ENCODE results near the gene IL9R.
"Not testable (repeated sequence)": the region's sequence is repeated elsewhere in the genome, so short reads cannot be mapped to it uniquely, and the experiment has no call there.

Gene IL9R, protein sequence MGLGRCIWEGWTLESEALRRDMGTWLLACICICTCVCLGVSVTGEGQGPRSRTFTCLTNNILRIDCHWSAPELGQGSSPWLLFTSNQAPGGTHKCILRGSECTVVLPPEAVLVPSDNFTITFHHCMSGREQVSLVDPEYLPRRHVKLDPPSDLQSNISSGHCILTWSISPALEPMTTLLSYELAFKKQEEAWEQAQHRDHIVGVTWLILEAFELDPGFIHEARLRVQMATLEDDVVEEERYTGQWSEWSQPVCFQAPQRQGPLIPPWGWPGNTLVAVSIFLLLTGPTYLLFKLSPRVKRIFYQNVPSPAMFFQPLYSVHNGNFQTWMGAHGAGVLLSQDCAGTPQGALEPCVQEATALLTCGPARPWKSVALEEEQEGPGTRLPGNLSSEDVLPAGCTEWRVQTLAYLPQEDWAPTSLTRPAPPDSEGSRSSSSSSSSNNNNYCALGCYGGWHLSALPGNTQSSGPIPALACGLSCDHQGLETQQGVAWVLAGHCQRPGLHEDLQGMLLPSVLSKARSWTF

DNA sequence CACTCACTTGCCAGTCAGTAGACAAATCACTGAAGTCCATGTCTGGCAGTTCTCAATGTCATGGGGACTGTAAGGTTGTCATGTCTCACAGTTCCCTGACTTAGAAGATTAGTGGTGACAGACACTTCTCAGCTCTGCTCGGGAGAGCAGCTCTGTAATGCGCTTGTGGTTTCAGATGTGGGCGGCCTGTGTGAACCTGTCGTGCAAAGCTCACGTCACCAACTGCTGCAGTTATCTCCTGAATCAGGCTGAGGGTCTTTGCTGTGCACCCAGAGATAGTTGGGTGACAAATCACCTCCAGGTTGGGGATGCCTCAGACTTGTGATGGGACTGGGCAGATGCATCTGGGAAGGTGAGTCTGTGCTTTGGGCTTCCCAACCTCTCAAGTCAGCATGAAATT is at the start of gene IL9R:
IL9R (plus strand) TSS at position 261 of the 400 bp plus-strand sequence; CDS start at position 325, 64 bp downstream.
- DNase-seq (ENCODE audit: low read depth) = no peak

DNA sequence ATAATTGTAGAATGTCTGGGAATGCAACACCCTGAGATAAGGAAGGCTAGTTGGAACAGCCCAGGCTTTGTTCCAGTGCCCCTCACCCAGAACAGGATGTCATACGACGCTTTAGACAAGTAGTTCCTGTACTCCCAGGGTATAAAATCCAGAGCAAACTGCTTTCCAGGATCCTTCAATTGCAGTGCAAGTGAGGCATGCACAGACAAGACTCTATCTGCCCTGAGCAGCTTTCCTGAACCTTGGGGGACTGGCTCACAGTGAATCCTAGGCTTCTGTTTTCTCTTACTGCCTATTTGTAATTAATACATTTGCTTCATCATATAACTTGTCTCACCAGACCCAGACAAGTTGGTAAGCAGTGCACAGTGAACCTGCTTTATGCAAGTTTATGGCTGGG is 48.4 kb upstream of the IL9R start:
- no peak for DNase-seq (ENCODE audit: low read depth)

DNA sequence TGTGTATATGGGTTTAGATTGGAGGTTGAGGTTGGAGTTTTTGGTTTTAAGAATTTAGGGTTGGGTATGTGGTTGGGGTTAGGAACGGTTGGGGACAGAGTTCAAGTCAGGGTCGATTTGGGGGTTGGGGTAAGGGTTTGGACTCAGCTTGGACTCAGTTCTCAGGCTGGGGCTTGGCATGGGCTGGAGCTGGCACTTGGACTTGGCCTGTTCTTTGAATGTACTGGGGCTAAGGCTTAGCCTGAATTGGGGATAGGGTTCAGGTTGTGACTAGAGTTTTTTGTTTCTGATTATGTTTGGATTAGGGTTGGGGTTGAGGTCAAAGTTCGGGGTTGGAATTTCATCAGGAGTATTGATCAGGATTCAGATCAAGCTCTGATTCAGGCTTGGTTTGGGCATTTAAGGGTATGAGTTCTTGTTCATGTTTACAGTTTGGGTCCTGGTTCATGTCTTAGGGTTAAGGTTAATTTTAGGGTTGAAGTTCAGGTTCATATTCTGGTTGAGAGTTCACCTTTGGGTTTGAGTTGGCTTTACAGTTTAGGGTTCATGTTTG is 46.2 kb upstream of the IL9R start:
- DNase-seq (ENCODE audit: low read depth) = no peak

DNA sequence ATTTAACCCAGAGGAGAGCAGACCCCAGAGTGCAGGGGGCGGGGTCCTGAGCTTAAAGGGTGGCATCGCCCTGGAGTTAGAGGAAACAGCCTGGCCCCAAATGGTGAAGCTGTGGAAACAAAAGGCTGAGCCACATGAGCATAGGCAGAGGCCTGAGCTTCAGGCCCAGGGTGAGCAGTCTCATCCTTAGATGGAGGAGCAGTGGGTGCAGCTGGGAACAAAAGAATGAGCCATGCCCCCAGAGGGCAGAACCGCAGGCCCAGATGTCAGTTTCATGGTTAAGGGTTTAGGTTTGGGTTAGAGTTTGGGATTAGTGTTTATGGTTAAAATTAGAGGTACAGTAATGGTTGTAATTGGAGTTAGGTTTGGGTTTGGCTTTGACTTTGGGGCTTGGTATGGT is 44.4 kb upstream of the IL9R start:
- DNase-seq (ENCODE audit: low read depth) = no peak

DNA sequence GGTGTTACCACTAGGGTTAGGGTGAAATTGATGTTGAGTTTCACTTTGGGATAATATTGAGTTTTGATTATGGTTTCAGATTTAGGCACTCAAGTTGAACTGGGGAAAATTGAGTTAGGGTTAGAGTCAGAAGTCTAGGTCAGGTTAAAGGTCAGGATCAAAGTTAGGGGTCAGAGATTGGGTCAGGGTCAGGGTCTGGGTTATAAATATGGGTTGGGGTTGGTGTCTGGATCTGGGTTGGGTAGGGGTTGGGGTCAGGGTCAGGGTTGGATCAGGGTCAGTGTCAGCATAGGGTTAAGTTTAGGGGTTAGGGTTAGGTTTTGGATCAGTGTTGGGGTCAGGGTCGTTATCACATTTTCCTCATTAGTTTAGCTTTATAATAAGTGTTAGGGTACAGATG is 42.7 kb upstream of the IL9R start:
- DNase-seq (ENCODE audit: low read depth) = no peak

DNA sequence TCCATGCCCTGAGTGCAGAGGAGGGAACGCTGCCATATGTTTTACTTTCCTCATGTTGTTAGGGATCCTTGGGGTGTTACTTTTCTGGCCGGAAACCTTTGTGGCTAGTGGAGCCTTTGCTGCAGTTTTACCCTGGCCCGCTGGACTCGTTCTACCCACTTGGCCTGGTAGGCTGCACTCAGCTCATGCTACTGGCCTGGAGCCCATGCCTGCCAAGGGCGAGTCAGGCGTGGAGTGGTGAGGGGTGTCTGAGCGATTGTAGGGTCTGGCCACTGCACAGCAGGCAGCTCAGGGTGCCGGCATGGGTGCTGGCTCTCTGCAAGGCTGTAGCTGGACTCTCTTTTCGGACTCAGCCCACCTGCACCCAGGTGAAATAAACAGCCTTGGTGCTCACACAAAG is 41.4 kb upstream of the IL9R start:
- DNase-seq (ENCODE audit: low read depth) = no peak

DNA sequence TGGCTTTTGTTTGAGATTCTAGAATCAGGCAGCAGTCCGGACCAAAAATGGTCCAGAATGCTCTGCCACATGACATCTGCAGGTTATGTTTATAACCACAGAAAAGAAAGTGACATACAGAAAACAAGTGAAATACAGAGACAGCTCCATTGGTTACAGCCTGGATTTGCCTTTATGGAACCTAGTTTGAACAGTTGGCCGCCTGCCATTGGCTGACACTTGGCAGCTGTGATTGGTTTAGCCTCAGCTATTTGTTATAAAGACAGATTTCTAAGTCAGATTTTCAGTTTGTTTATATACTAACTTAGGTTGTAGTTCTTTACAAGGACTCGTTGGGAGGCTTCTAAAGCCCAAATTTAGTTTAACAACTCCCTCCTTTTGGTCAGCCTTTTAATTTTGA is 40.8 kb upstream of the IL9R start:
- DNase-seq (ENCODE audit: low read depth) = no peak

DNA sequence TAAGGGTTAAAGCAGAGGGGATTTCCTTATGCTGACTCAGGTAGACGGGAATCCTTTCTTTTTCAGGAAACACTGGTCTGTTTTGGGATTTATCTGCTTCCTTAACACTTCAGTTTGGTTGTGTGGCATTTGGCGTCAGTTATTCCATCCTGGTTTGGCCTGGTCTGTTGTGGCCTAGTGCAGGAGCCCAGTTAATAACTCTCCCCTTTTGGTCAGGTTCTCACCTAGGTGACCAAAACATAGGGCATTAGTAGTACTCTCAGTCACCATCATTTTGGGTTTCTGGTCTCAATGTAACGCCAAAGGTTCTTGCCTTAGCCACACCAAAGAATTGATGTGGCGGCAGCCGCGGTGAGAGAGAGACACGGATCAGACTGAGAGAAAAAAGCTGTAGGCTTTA is 39.7 kb upstream of the IL9R start:
- DNase-seq (ENCODE audit: low read depth) = no peak

DNA sequence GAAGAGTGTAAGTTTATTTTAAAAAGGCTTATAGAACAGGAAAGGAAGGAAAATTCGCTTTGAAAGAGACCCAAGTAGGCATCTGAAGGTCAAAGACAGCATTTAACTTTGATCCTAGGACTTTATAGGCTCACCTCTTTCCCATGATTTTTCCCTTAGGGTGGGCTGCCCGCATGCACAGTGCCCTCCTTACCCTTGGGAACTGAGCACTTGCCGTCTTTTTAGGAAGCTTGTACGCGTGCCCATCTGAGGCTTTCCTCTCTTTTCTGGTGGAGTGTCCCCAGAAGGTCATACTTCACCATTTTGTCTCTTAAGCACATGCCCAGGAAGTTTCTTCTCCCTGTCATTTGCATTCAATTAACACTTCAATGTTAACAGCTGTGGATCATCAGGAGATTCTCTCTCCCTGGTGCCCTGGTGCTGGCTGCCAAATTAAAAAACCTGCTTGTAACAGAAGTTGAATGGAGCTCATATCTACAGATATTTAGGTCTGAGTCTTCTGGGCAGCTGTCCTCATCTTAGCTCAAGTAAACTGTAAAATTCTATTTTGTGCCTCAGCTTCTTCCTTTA is 38.4 kb upstream of the IL9R start:
- DNase-seq (ENCODE audit: low read depth) = no peak

DNA sequence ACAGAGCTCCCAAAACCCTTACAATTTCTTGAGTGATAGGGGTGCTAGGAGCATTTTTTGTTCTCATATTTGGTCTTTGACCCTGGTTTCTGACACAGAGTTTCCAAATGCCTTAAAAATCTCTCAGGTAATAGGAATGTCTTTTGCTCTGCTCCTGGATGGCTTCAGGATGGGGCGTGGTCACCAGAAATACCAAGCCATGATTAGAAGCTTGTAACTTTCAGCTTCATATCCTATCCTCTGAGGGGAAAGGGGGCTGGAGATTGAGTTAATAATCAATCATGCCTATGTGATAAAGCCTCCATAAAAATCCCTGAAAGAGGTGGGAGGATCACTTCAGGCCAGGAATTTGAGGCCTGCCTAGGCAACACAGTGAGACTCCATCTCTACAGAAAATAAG is 34.6 kb upstream of the IL9R start:
- no peak for DNase-seq (ENCODE audit: low read depth)

DNA sequence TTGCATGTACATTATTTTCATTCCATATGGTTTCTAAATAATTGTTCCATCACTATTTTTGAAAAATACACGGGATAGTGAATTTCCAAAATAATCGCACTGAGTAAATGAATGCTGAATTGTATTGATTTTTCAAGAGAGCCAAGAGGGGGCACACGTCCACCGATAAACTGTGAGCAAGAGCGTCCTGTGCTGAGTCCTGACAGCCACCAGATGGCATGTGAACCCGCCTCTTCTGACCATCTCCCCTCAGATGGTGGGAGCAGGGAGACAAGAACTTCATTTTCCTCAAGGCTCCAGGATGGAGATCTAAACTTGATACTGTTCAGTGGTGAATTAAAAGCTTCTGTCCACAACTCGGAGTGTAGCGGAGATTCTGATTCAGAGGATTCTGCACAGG is 30.6 kb upstream of the IL9R start:
- no peak for DNase-seq (ENCODE audit: low read depth)

DNA sequence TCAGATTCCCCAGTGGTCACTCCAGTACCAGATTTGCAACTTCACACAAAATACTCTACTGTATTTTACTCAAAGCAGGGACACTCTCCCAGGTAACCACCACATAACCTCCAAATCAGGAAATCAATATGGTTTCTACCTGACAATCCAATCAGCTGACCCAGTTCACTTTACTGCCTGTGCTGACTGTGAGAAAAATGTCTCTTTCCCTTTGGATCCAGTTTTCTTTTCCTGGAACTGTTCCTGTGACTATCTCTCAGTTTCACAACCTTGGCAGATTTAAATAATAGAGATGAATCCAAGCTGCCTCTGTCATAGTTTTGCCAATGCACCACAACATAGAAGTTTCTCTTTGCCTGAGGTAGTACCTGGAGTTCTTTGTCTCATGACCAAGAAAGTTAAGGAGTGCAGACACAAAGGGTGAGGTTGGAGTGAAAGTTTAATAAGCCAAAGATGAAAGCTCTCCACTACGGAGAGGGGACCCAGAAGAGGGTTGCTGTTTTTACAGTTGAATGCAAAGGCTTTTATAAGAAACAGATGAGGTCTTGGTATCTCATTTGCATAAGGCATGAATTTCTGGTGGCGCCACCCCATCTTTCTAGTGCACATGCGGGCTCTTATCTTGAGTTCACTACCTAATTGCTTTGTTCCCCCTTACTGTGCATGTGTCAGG is 29.7 kb upstream of the IL9R start:
- no peak for DNase-seq (ENCODE audit: low read depth)

DNA sequence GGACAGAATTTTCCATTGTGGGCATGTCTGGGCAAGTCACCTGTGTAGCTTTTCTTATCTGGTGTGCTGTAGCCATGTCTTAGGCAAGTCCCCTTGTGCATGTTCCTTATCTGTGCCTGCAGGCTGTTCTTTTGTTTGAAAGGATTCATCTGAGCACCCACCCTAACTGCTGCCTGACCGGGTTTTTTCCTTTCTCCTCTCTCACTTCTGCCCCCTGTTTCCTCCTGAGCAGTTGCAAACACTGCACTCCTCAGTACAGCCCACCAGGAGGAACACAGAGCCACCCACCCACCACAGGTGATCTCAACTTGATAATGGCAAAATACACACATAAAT is 29.2 kb upstream of the IL9R start:
- DNase-seq (ENCODE audit: low read depth) = no peak

DNA sequence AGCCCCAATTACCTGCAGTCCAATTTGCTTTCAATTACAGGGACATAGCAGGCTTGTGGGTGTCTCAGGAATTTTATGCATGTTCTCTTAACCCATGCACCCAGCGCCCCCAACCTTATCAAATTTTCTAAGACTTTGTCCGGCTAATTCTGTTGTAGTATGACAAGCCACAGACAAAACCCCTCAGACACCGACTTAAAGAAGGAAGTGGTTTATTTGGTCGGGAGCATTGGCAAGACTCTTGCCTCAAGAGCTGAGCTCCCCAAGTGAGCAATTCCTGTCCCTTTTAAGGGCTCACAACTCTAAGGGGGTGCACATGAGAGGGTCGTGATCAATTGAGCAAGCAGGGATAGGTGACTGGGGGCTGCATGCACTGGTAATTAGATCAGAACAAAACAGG is 28.7 kb upstream of the IL9R start:
- DNase-seq (ENCODE audit: low read depth) = no peak

DNA sequence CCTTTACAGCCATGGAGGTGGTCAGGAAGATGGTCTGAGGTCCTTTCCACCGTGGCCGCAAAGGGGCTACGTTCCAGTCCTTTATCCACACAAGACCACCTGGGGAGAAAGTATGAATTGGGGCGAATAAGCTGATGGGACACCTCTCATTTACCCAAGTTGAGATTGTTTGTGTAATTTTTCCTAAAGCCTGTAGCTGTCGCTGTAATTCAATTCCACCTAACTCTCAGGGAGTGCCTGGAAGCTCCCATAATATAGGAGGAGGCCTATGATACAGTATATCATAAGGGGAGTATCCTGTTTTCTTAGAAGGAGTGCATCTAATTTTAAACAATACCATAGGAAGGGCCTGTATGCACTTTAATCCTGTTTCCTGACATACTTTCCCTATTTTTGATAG is 25.8 kb upstream of the IL9R start:
- DNase-seq (ENCODE audit: low read depth) = not testable (repeated sequence)

DNA sequence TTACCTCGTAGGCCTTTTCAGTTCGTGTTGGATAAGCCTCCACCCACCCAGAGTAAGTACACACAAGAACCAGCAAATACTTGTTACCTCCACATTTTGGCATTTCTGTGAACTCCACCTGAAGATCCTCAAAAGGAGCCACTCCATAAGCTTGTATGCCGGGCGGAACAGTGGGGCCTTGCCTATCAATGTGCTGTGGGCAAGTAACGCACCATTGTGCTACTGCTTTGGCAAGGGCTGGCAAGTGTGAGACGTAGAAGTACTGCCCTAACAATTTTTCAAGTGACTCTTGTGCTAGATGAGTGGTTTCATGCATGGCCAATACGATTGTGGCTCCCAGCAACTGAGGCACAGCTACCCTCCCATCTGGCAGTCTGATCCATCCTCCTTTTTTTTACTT is 25.3 kb upstream of the IL9R start:
- not testable (repeated sequence) for DNase-seq (ENCODE audit: low read depth)

DNA sequence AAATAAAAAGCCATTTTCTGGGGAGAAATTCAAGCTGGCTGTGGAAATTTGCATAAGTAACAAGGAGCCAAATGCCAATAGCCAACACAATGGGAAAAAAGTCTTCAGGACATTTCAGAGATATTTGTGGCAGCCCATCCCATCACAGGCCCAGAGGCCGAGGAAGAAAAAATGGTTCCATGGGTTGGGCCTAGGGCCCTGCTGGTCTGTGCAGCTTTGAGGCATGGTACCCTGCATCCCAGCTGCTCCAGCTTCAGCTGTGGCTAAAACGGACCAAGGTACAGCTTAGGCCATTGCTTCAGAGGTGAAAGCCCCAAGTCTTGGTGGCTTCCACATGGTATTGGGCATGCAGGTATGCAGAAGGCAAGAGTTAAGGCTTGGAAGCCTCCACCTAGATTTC is 14.2 kb upstream of the IL9R start:
- DNase-seq (ENCODE audit: low read depth) = no peak

DNA sequence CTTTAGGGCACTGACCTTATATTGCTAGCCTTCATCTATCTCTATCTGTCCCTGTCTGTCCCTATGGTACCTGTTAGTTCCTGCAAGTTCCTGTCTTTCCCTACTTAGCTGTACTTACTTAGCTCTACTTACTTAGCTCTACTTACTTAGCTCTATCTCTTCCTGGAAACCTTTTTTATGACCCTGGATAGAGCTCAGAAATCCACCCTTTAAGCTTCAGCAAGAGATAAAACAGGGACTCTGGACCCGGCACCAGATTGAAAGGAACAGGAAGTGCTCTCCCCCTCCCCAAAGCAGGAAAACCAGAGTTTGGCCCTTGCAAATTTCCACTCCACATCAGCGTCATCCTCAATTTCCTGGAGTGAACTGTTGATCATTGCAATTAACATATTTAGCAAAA is 12.3 kb upstream of the IL9R start:
- DNase-seq (ENCODE audit: low read depth) = no peak

DNA sequence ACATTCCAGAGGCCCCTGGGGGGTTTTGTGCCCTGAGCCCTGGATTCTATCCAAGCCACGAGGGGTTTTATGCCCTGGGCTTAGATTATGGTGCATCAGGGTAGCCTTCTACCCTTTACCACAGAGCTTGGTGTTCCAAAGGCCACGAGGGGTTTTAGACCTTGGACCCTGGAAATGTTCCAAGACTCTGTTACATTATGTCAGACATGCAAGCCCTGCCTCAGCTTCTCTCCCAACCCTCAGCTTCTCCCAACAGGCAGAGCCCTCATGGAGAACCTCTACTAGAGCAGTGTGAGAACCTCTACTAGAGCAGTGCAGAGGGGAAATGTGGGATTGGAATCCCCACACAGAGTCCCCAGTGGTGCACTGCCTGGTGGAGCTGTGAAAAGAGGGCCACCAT is 10.5 kb upstream of the IL9R start:
- not testable (repeated sequence) for DNase-seq (ENCODE audit: low read depth)

DNA sequence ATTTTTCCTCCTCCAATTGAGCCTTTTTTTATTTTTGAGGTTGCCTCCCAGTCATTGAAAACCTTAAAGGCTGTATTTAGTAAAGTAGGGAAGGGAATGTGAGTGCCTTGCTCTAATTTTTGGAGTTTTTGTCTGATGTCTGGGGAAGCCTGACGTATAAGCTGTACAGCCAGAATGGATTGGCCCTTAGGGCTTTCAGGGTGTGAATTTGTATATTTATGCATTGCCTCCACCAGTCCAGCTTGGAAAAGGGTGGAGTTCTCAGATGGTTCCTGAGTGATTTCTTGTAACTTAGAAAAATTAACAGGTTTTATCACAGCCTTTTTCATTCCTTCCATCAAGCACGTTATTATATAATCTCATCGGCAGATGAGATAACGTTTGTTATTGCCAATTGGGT is 8.6 kb upstream of the IL9R start:
- no peak for DNase-seq (ENCODE audit: low read depth)

DNA sequence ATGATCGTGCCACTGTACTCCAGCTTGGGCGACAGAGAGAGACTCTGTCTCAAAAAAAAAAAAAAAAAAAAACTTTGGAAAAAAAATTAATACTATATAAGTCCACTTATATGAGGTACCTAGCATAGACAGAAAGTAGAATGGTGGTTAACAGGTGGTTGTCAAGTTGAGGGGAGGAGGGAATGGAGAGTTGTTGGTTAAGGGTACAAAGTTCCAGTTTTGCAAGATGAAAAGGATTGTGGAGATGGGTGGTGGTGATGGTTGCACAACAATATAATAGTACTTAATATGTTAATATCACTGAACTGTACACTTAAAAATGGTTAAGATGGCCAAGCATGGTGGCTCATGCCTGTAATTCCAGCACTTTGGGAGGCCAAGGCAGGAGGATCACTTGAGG is 4.1 kb upstream of the IL9R start:
- no peak for DNase-seq (ENCODE audit: low read depth)

DNA sequence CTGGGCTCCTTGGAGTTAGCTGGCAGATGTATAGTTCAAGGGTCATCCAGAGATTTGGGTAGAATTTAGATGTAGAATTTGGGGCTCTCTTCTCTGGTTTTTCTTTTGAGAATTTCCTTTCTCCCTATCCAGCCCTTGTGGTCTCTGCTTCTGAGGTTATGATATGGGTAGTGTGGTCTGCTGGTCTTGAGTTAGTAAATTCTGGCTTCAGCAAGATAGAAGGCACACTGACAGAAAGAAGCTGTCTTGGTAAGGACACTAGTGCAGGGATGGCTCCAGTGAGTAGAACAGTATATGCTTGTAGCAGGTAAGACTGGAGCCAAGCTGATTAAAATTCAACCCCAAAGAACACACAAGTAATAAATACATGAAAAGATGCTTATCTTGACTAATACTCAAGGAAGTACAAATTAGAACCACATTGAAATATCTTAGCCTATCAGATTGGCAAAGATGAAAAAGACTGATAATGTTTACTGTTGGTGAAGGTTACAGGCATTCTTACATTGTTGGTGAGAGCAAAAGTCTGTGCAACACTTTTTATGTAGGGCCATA is 2.1 kb upstream of the IL9R start:
- no peak for DNase-seq (ENCODE audit: low read depth)

DNA sequence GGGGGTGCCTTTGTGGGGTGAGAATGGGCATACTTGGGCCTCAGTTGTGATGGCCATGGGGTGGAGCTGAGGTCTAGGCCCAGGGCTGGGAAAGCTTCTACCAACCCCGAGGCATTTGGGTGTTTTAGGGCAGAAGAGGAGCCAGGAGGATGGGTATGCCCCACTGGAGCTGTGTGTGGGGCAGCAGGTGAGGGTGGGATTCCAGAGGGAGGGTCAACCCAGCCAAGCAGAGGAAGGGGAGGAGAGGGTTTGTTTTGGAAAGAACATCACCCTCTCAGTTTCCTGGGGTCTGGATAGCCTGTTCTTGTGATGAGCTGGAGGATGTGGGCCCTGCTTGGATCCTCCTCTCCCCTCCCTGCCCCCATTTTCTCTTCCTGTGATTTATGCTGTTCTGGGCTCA is 620 bp downstream of the IL9R start:
- DNase-seq (ENCODE audit: low read depth) = no peak
